Activated T-helper 17 cell treated with anti-CD3 and anti-CD28 coated beads, Interleukin-2, amount 50 U/mL, for 72 hours (primary cell): ENCODE data around the gene TMEM138. TPM values are rescaled to one million over a fixed set of nuclear protein-coding genes. Genes with fewer than 3 reads are reported as not detected.

Experiments used
- ATAC-seq: fragments of 150-1000 bp; cut with Tn5 transposase; replicated peaks from 2 replicates; pipeline ENCODE4 v1.10.0; 2021; ENCODE audit warnings: mild to moderate bottlenecking, moderate library complexity
- H3K27ac Mint-ChIP-seq: one replicate; pipeline ENCODE4 v1.8.0; 2022; ENCODE audit warnings: mixed read lengths
- H3K27me3 Mint-ChIP-seq: one replicate; pipeline ENCODE4 v1.8.0; 2022; ENCODE audit warnings: mixed read lengths
- H3K36me3 Mint-ChIP-seq: one replicate; pipeline ENCODE4 v1.8.0; 2022; ENCODE audit warnings: low read depth, mild to moderate bottlenecking, mixed read lengths
- H3K4me1 Mint-ChIP-seq: one replicate; pipeline ENCODE4 v1.8.0; 2022; ENCODE audit warnings: mixed read lengths
- H3K4me3 Mint-ChIP-seq: one replicate; pipeline ENCODE4 v1.8.0; 2022; ENCODE audit warnings: mild to moderate bottlenecking, mixed read lengths
- H3K9me3 Mint-ChIP-seq: one replicate; pipeline ENCODE4 v1.8.0; 2022; ENCODE audit warnings: mixed read lengths
- total RNA-seq, 2 donors: library from RNA; stranded (reverse); gene quantifications; one replicate each; pipeline ENCODE4 v1.2.3, GENCODE V29; 2022

The TMEM138 gene
- total RNA-seq, 2 donors from 2014 or later = 30.6 to 47.9 TPM

GRCh38 chr11:61336171-61336935, 25.8 kb upstream of the TMEM138 start:
- Mint-ChIP-seq H3K4me1 (peaks cover 18% of the 10 kb centered on the region), H3K4me3 (peak overlapping the region; percentile 25), H3K27me3 (no peaks in the 10 kb centered on the region), H3K9me3 (no peaks in the 10 kb centered on the region), H3K27ac (peak overlapping the region; percentile 66), H3K36me3 (peaks cover 25% of the 10 kb centered on the region)
- ATAC-seq = peak; percentile 68

DNA sequence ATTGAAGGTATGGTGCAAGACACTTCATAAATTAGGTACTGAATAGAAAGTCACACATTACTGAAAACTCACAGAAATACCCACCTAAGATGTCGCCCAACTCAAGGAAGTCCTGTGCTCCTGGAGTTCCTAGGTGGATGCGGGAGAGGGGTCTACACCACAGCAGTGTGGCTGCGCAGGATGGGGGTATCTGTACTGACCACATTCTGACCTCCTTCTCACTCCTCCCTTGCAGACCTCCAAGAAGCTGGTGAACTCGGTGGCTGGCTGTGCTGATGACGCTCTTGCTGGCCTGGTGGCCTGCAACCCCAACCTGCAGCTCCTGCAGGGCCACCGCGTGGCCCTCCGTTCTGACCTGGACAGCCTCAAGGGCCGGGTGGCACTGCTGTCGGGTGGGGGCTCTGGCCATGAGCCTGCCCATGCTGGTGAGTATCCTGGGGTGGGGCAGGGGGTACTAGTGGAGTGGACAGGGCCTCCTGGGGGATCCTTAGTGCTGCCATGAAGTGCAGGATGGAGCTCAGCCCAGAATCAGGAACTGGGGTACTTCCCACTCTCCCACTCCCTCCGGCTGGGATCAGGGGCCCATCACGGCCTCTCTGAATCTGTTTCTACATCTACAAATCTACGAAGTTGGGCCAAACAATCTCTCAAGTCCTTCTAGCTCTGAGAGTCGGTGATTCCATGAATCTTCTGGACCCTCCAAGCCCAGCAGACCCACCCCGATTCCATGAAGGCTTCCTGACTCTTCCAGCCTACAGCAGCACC, 24.3 kb upstream of the TMEM138 start:
- Mint-ChIP-seq H3K9me3 (no peaks in the 10 kb centered on the region), H3K36me3 (peaks cover 15% of the 10 kb centered on the region), H3K4me1 (peaks cover 9% of the 10 kb centered on the region), H3K27me3 (no peaks in the 10 kb centered on the region), H3K4me3 (no peak overlapping the region), H3K27ac (no peak overlapping the region)
- ATAC-seq = no peak

DNA sequence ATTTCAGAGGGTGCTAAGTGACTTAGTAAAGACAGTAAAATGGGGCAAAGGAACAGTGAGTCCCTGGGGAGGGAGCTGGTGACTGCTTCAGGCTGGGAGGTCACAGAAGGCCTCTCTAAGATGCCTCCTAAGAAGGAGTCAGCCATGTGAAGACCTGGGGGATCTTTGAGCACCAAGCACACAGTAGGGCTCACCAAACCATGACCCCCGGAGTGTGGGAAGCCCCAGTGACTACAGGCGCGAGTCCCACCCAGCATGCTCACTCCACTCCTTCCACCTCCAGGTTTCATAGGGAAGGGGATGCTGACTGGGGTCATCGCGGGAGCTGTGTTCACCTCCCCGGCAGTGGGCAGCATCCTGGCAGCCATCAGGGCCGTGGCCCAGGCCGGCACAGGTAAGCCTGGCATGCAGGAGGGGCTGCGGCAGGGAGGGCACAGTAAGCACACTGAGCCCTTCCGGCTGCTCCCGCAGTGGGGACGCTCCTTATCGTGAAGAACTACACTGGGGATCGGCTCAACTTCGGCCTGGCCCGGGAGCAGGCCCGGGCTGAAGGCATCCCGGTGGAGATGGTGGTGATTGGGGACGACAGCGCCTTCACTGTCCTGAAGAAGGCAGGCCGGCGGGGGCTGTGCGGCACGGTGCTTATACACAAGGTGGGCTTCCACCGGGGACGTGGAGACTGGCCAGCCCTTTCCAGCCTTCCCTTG, 23.2 kb upstream of the TMEM138 start:
- Mint-ChIP-seq H3K36me3 (peaks cover 5% of the 10 kb centered on the region), H3K4me1 (peaks cover 3% of the 10 kb centered on the region), H3K27ac (no peak overlapping the region), H3K4me3 (no peak overlapping the region), H3K27me3 (no peaks in the 10 kb centered on the region), H3K9me3 (no peaks in the 10 kb centered on the region)
- ATAC-seq = no peak

- Mint-ChIP-seq H3K4me1 (no peaks in the 10 kb centered on the region), H3K4me3 (no peak overlapping the region), H3K27ac (no peak overlapping the region), H3K9me3 (no peaks in the 10 kb centered on the region), H3K36me3 (peaks cover 5% of the 10 kb centered on the region), H3K27me3 (no peaks in the 10 kb centered on the region)
- ATAC-seq = no peak
Observed at GRCh38 chr11:61339490-61339878, 22.7 kb upstream of the TMEM138 start.

GRCh38 chr11:61340979-61341378, 21.2 kb upstream of the TMEM138 start:
- no peaks in the 10 kb centered on the region for H3K9me3 Mint-ChIP-seq
- ATAC-seq = no peak
- peaks cover 5% of the 10 kb centered on the region for H3K36me3 Mint-ChIP-seq
- no peaks in the 10 kb centered on the region for H3K27me3 Mint-ChIP-seq
- no peaks in the 10 kb centered on the region for H3K4me1 Mint-ChIP-seq
- H3K27ac Mint-ChIP-seq = peak overlapping the region; percentile 3
- no peak overlapping the region for H3K4me3 Mint-ChIP-seq

GRCh38 chr11:61341706-61342105, 20.5 kb upstream of the TMEM138 start:
- H3K4me1 Mint-ChIP-seq = no peaks in the 10 kb centered on the region
- peaks cover 5% of the 10 kb centered on the region for H3K36me3 Mint-ChIP-seq
- no peaks in the 10 kb centered on the region for H3K27me3 Mint-ChIP-seq
- H3K9me3 Mint-ChIP-seq = no peaks in the 10 kb centered on the region
- peak overlapping the region; percentile 34 for H3K27ac Mint-ChIP-seq
- ATAC-seq = no peak
- H3K4me3 Mint-ChIP-seq = no peak overlapping the region

- H3K36me3 Mint-ChIP-seq = peaks cover 5% of the 10 kb centered on the region
- peak overlapping the region; percentile 34 for H3K27ac Mint-ChIP-seq
Observed at GRCh38 chr11:61342207-61342803, 19.9 kb upstream of the TMEM138 start.

DNA sequence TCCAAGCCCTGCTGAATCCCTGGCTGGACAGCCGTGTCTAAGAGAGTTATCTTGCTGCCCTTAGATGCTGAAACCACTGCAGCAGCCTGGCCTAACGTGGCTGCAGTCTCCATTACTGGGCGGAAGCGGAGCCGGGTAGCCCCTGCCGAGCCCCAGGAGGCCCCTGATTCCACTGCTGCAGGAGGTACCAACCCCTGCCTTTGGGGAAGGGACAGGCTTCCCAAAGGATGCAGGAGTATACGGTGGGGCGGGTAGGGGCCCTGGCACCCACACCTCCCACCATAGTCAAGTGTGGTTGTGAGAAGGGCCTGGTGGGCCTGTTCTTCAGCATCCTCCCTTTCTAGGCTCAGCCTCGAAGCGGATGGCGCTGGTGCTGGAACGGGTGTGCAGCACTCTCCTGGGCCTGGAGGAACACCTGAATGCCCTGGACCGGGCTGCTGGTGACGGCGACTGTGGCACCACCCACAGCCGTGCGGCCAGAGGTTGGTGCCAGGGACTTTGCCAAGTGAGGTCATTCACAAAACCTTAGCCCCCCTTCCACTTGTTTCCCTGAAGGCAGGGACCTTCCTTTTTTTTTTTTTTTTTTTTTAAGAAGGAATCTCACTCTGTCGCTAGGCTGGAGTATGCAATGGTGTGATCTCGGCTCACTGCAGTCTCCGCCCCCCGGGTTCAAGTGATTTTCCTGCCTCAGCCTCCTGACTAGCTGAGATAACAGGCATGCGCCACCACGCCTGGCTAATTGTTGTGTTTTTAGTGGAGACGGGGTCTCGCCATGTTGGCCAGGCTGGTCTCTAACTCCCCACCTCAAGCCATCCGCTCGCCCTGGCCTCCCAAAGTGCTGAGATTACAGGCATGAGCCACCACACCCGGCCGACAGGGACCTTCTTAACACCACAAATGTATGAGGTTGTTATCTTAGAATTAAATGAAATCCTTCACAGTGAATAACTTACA, 18.1 kb upstream of the TMEM138 start:
- H3K27ac Mint-ChIP-seq = peak overlapping the region; percentile 44
- no peaks in the 10 kb centered on the region for H3K27me3 Mint-ChIP-seq
- H3K9me3 Mint-ChIP-seq = no peaks in the 10 kb centered on the region
- ATAC-seq = no peak
- no peak overlapping the region for H3K4me3 Mint-ChIP-seq
- H3K4me1 Mint-ChIP-seq = no peaks in the 10 kb centered on the region
- H3K36me3 Mint-ChIP-seq = peaks cover 10% of the 10 kb centered on the region

More at GRCh38 chr11:61342207-61342803, 19.9 kb upstream of the TMEM138 start:
- no peaks in the 10 kb centered on the region for H3K27me3 Mint-ChIP-seq
- no peak overlapping the region for H3K4me3 Mint-ChIP-seq
- no peaks in the 10 kb centered on the region for H3K4me1 Mint-ChIP-seq
- H3K9me3 Mint-ChIP-seq = no peaks in the 10 kb centered on the region
- ATAC-seq = no peak

DNA sequence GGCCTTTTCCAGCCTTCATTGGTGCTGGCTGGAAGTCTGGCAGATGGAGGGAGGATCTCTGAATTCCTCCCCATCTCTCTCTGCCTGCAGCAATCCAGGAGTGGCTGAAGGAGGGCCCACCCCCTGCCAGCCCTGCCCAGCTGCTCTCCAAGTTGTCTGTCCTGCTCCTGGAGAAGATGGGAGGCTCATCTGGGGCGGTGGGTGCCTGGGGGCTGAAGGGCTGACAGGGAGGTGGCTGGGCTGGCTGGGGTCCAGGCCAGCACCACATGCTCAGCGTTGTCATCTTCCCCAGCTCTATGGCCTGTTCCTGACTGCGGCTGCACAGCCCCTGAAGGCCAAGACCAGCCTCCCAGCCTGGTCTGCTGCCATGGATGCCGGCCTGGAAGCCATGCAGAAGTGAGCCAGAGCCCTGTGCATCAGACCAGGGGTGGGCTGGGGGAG, 17.0 kb upstream of the TMEM138 start:
- Mint-ChIP-seq H3K36me3 (peaks cover 20% of the 10 kb centered on the region), H3K4me3 (no peak overlapping the region), H3K27me3 (no peaks in the 10 kb centered on the region), H3K27ac (peak overlapping the region; percentile 44), H3K4me1 (no peaks in the 10 kb centered on the region), H3K9me3 (no peaks in the 10 kb centered on the region)
- ATAC-seq = no peak

DNA sequence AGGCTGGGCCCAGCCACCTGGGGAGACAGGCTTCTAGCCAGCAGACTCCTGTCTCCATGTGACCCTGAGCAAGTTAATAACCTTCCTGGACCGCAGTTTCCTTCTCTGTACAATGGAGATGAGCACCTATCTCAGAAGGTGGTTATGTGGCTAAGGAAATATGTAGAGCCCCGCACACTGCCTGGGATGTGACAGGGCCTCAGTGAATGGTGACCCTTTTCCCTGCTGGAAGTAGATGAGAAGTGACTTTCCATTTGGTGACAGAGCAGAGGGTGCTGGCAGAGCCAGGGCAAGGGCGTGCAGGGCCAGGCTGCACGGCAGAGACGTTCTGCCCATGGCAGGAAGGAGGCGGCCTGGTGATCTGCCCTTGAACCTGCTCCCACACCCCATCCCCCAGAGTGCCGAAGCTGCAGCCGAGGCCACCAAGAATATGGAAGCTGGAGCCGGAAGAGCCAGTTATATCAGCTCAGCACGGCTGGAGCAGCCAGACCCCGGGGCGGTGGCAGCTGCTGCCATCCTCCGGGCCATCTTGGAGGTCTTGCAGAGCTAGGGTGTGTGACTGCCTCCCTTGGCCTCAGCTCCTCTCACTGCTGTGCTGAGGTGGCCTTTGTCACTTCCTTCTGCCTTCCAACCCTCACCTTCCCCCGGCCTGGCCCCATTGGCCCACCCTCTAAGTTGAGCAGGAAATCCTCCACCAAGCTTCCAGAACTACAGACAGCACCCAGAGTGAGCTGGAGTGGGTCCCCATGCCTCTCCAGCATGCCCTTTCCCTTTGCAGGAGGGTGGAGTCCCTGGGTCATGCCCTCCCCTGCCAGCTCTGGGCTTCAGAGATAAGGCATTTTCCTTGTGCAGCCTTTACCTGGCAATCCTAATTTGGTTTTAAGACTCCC, 16.0 kb upstream of the TMEM138 start:
- Mint-ChIP-seq H3K36me3 (peaks cover 20% of the 10 kb centered on the region), H3K4me3 (no peak overlapping the region), H3K27me3 (no peaks in the 10 kb centered on the region), H3K4me1 (no peaks in the 10 kb centered on the region), H3K9me3 (no peaks in the 10 kb centered on the region), H3K27ac (peak overlapping the region; percentile 25)
- no peak for ATAC-seq

DNA sequence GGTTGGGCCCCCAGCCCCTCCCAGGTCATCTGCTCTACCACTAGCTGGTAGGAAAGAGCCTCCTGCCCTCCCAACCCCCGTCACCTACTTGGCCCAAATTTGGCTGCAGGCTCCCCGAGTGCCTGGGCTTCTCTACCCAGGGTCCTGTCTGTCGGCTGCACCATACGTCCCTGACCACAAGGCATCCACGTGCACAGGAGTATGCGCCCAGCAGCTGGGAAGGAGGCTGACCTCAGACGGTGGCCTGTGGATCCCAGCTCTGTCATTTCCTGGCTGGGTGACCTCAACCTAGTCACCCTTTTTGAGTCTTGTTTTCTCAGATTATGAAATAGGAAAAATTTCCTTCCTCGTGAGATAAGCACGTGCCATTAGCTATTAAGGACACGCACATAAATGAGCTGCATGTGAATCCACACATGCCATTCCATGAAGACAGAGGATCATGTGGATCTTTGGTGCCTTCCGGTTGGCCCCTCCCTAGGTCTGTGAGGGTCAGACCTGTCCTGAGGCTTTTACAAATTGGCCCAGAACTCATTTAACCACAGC, 14.2 kb upstream of the TMEM138 start:
- H3K36me3 Mint-ChIP-seq = peaks cover 30% of the 10 kb centered on the region
- no peaks in the 10 kb centered on the region for H3K4me1 Mint-ChIP-seq
- H3K27me3 Mint-ChIP-seq = no peaks in the 10 kb centered on the region
- no peaks in the 10 kb centered on the region for H3K9me3 Mint-ChIP-seq
- H3K27ac Mint-ChIP-seq = no peak overlapping the region
- H3K4me3 Mint-ChIP-seq = no peak overlapping the region
- ATAC-seq = no peak

DNA sequence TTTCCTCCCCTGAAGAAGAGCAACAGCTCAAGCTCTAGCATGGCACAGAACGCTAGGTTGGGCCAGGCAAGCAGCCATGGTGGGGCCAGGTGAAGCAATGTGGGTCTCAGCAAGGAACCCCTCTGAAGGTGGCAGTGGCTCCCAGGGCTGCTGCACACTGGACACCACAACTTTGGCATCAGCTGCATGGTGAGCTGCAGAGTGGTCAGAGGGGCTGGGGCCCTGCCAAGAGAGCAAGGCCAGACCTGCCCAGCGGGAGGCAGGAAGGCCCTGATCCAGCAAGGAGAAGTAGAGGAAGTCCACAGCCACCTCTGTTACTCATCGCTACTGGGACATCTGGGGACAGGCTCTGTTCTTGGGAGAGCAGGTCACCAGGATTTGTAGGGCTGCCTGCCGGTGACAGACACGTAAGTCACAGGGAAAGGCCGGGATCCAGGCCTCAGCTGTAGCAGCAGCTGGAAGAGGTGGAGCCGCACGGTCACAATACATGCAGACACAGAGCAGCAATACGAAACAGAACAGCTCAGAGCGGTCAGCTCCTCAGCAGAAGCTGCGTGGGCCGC, 12.9 kb upstream of the TMEM138 start:
- Mint-ChIP-seq H3K27ac (no peak overlapping the region), H3K4me3 (no peak overlapping the region), H3K9me3 (no peaks in the 10 kb centered on the region), H3K27me3 (no peaks in the 10 kb centered on the region), H3K36me3 (peaks cover 38% of the 10 kb centered on the region), H3K4me1 (peaks cover 5% of the 10 kb centered on the region)
- no peak for ATAC-seq
